Measurements from ENCODE around the gene TRIM47. TPM values are rescaled to one million over a fixed set of nuclear protein-coding genes. Genes with fewer than 3 reads are reported as not detected.

The TRIM47 gene
- total and polyA plus RNA-seq, 2 experiments from 2014 or later = 2.9 to 4.6 TPM

- no peak for DNase-seq (ENCODE audit: low read depth in 1 of 2, low spot score in 1 of 2)
- TF ChIP-seq CTCF (IDR thresholded peaks at IDR 0.05; ENCODE audit: low read depth, low read length) = no peak
- Histone ChIP-seq H3K4me1 (ENCODE audit: low read depth) (peaks cover 2% of the 10 kb centered on the region), H3K36me3 (peaks cover 22% of the 10 kb centered on the region), H3K27me3 (no peaks in the 10 kb centered on the region), H3K9me3 (ENCODE audit: low read depth) (no peaks in the 10 kb centered on the region), H3K4me3 (no peak overlapping the region), H3K27ac (no peak overlapping the region)
Measured at GRCh38 chr17:75850928-75851692, 27.3 kb downstream of the TRIM47 start.

GRCh38 chr17:75849724-75850123 lies 28.7 kb downstream of the TRIM47 start:
- no peaks in the 10 kb centered on the region for H3K9me3 ChIP-seq (ENCODE audit: low read depth)
- no peak for TF ChIP-seq CTCF (IDR thresholded peaks at IDR 0.05; ENCODE audit: low read depth, low read length)
- H3K27ac ChIP-seq = no peak overlapping the region
- H3K36me3 ChIP-seq = peaks cover 22% of the 10 kb centered on the region
- no peaks in the 10 kb centered on the region for H3K27me3 ChIP-seq
- H3K4me3 ChIP-seq = no peak overlapping the region
- DNase-seq (ENCODE audit: low read depth in 1 of 2, low spot score in 1 of 2) = no peak
- H3K4me1 ChIP-seq (ENCODE audit: low read depth) = peaks cover 13% of the 10 kb centered on the region

GRCh38 chr17:75849279-75849646 lies 29.1 kb downstream of the TRIM47 start:
- H3K27ac ChIP-seq = no peak overlapping the region
- H3K9me3 ChIP-seq (ENCODE audit: low read depth) = no peaks in the 10 kb centered on the region
- peaks cover 22% of the 10 kb centered on the region for H3K36me3 ChIP-seq
- DNase-seq (ENCODE audit: low read depth in 1 of 2, low spot score in 1 of 2) = peak in 1 of 2 donors; percentile 33
- no peak for TF ChIP-seq CTCF (IDR thresholded peaks at IDR 0.05; ENCODE audit: low read depth, low read length)
- no peak overlapping the region for H3K4me3 ChIP-seq
- H3K27me3 ChIP-seq = no peaks in the 10 kb centered on the region
- H3K4me1 ChIP-seq (ENCODE audit: low read depth) = peaks cover 18% of the 10 kb centered on the region

GRCh38 chr17:75848523-75849278 lies 29.7 kb downstream of the TRIM47 start:
- Histone ChIP-seq H3K27ac (no peak overlapping the region), H3K4me1 (ENCODE audit: low read depth) (peaks cover 23% of the 10 kb centered on the region), H3K36me3 (peaks cover 22% of the 10 kb centered on the region), H3K27me3 (no peaks in the 10 kb centered on the region), H3K9me3 (ENCODE audit: low read depth) (no peaks in the 10 kb centered on the region), H3K4me3 (no peak overlapping the region)
- peak; percentile 80 for TF ChIP-seq CTCF (IDR thresholded peaks at IDR 0.05; ENCODE audit: low read depth, low read length)
- peak; percentile 66 to 79 for DNase-seq (ENCODE audit: low read depth in 1 of 2, low spot score in 1 of 2)

- Histone ChIP-seq H3K27ac (no peak overlapping the region), H3K27me3 (no peaks in the 10 kb centered on the region), H3K4me1 (ENCODE audit: low read depth) (peaks cover 23% of the 10 kb centered on the region), H3K4me3 (no peak overlapping the region), H3K36me3 (peaks cover 22% of the 10 kb centered on the region), H3K9me3 (ENCODE audit: low read depth) (no peaks in the 10 kb centered on the region)
- no peak for DNase-seq (ENCODE audit: low read depth in 1 of 2, low spot score in 1 of 2)
- no peak for TF ChIP-seq CTCF (IDR thresholded peaks at IDR 0.05; ENCODE audit: low read depth, low read length)
Measured at GRCh38 chr17:75847614-75848522, 30.5 kb downstream of the TRIM47 start.
